ENCODE results near the gene GRWD1. TPM values are rescaled to one million over a fixed set of nuclear protein-coding genes. Genes with fewer than 3 reads are reported as not detected.

GRWD1 gene
- total RNA-seq, 2 experiments from 2014 or later: 21.4 to 21.7 TPM

DNA sequence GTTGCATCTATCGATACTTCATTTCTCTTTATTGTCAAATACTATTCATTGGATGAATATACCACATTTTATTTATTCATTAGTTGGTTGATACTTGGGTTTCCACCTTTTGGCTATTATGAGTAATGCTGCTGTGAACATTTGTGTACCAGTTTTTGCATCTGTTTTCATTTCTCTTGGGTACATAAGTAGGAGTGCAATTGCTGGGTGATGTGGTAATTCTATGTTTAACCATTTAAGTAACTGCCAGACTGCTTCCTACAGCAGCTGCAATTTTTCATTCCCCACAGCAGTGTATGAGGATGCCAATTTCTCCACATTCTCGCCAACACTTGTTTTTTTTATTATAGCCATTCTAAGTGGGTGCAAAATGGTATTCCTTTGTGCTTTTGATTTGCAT, 12.2 kb downstream of the GRWD1 start:
- peaks cover 37% of the 10 kb centered on the region for H3K36me3 ChIP-seq (ENCODE audit: insufficient read depth, low read length)
- Mint-ChIP-seq H3K4me3 (no peak overlapping the region), H3K27ac (no peak overlapping the region), H3K36me3 (ENCODE audit: low read depth) (peaks cover 29% of the 10 kb centered on the region), H3K9me3 (no peaks in the 10 kb centered on the region), H3K27me3 (no peaks in the 10 kb centered on the region), H3K4me1 (ENCODE audit: low read depth) (peaks cover 5% of the 10 kb centered on the region)
- ChIA-PET POLR2A (no interaction called here), CTCF (no interaction called here)
- H3K4me1 ChIP-seq (ENCODE audit: insufficient read depth, low read length): no peaks in the 10 kb centered on the region
- DNase-seq (no peak), ATAC-seq (ENCODE audit: poor library complexity) (no peak)
- H3K27ac ChIP-seq (ENCODE audit: low read depth in 1 of 2, low read length in 2 of 2): no peak overlapping the region
- H3K4me3 ChIP-seq (ENCODE audit: low read length): no peak overlapping the region
- H3K27me3 ChIP-seq (ENCODE audit: control insufficient read depth in 1 of 2, insufficient read depth in 2 of 2, low read length in 2 of 2): no peaks in the 10 kb centered on the region
- TF ChIP-seq, protein P1, sequence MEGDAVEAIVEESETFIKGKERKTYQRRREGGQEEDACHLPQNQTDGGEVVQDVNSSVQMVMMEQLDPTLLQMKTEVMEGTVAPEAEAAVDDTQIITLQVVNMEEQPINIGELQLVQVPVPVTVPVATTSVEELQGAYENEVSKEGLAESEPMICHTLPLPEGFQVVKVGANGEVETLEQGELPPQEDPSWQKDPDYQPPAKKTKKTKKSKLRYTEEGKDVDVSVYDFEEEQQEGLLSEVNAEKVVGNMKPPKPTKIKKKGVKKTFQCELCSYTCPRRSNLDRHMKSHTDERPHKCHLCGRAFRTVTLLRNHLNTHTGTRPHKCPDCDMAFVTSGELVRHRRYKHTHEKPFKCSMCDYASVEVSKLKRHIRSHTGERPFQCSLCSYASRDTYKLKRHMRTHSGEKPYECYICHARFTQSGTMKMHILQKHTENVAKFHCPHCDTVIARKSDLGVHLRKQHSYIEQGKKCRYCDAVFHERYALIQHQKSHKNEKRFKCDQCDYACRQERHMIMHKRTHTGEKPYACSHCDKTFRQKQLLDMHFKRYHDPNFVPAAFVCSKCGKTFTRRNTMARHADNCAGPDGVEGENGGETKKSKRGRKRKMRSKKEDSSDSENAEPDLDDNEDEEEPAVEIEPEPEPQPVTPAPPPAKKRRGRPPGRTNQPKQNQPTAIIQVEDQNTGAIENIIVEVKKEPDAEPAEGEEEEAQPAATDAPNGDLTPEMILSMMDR (IDR thresholded peaks at IDR 0.05): no peak
- intact Hi-C loops (cut with DNase I, micrococcal nuclease): no loop called here
- no peaks in the 10 kb centered on the region for H3K9me3 ChIP-seq (ENCODE audit: control insufficient read depth in 1 of 2, insufficient read depth in 1 of 2, low read length in 2 of 2)

DNA sequence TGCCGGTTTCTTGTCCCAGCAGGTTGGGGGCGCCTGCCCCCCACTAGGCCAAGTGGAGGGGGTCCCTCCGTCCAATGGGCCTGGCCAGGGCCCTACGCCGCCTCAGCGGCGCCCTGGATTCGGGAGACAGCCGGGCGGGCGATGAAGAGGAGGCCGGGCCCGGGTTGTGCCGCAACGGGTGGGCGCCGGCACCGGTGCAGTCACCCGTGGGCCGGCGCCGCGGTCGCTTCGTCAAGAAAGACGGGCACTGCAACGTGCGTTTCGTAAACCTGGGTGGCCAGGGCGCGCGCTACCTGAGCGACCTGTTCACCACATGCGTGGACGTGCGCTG, 15.8 kb downstream of the GRWD1 start:
- Histone ChIP-seq H3K36me3 (ENCODE audit: insufficient read depth, low read length) (peaks cover 9% of the 10 kb centered on the region), H3K27ac (ENCODE audit: low read depth in 1 of 2, low read length in 2 of 2) (no peak overlapping the region), H3K9me3 (ENCODE audit: control insufficient read depth in 1 of 2, insufficient read depth in 1 of 2, low read length in 2 of 2) (no peaks in the 10 kb centered on the region), H3K4me1 (ENCODE audit: insufficient read depth, low read length) (no peaks in the 10 kb centered on the region), H3K27me3 (ENCODE audit: control insufficient read depth in 1 of 2, insufficient read depth in 2 of 2, low read length in 2 of 2) (no peaks in the 10 kb centered on the region), H3K4me3 (ENCODE audit: low read length) (no peak overlapping the region)
- intact Hi-C loops (cut with DNase I, micrococcal nuclease): no loop called here
- no peak overlapping the region for H3K27ac Mint-ChIP-seq
- no peaks in the 10 kb centered on the region for H3K9me3 Mint-ChIP-seq
- ChIA-PET CTCF (no interaction called here), POLR2A (no interaction called here)
- TF ChIP-seq, protein P1 (IDR thresholded peaks at IDR 0.05): no peak
- H3K4me1 Mint-ChIP-seq (ENCODE audit: low read depth): no peaks in the 10 kb centered on the region
- peak in 1 of 14 experiments; percentile 27 for DNase-seq
- ATAC-seq (ENCODE audit: poor library complexity): no peak
- H3K27me3 Mint-ChIP-seq: no peaks in the 10 kb centered on the region
- H3K36me3 Mint-ChIP-seq (ENCODE audit: low read depth): peaks cover 9% of the 10 kb centered on the region
- H3K4me3 Mint-ChIP-seq: no peak overlapping the region

DNA sequence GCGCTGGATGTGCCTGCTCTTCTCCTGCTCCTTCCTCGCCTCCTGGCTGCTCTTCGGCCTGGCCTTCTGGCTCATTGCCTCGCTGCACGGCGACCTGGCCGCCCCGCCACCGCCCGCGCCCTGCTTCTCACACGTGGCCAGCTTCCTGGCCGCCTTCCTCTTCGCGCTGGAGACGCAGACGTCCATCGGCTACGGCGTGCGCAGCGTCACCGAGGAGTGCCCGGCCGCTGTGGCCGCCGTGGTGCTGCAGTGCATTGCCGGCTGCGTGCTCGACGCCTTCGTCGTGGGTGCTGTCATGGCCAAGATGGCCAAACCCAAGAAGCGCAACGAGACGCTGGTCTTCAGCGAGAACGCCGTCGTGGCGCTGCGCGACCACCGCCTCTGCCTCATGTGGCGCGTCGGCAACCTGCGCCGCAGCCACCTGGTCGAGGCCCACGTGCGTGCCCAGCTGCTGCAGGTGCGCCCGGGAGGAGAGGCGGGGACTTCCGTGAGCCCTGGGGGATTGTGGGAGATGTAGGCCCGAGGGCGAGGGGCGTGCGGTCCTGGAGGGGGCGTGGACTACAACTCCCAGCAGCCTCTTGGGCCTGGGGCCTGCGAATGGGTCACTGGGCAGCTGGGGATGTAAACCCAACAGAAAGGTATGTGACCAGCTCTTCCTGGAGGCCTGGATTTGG, 16.3 kb downstream of the GRWD1 start:
- Mint-ChIP-seq H3K4me1 (ENCODE audit: low read depth) (no peaks in the 10 kb centered on the region), H3K9me3 (no peaks in the 10 kb centered on the region), H3K27me3 (no peaks in the 10 kb centered on the region), H3K4me3 (no peak overlapping the region), H3K36me3 (ENCODE audit: low read depth) (peaks cover 9% of the 10 kb centered on the region), H3K27ac (no peak overlapping the region)
- POLR2A ChIA-PET: no interaction called here
- no peaks in the 10 kb centered on the region for H3K27me3 ChIP-seq (ENCODE audit: control insufficient read depth in 1 of 2, insufficient read depth in 2 of 2, low read length in 2 of 2)
- DNase-seq (peak in 1 of 14 experiments; percentile 44), ATAC-seq (ENCODE audit: poor library complexity) (no peak)
- intact Hi-C loops (cut with DNase I, micrococcal nuclease): no loop called here
- CTCF ChIA-PET: no interaction called here
- peaks cover 5% of the 10 kb centered on the region for H3K36me3 ChIP-seq (ENCODE audit: insufficient read depth, low read length)
- no peaks in the 10 kb centered on the region for H3K9me3 ChIP-seq (ENCODE audit: control insufficient read depth in 1 of 2, insufficient read depth in 1 of 2, low read length in 2 of 2)
- no peak overlapping the region for H3K27ac ChIP-seq (ENCODE audit: low read depth in 1 of 2, low read length in 2 of 2)
- H3K4me1 ChIP-seq (ENCODE audit: insufficient read depth, low read length): no peaks in the 10 kb centered on the region
- TF ChIP-seq, protein P1 (IDR thresholded peaks at IDR 0.05): no peak
- H3K4me3 ChIP-seq (ENCODE audit: low read length): no peak overlapping the region

Measured in CD4-positive, alpha-beta T cell (primary cell).